Effector CD4-positive, alpha-beta T cell (primary cell): ENCODE results near the gene CEP55.
A peak's percentile ranks its signal among the peaks of the same experiment; 100 is the strongest.
"Not testable (repeated sequence)": the region's sequence is repeated elsewhere in the genome, so short reads cannot be mapped to it uniquely, and the experiment has no call there.

ENCODE experiments used
- DNase-seq: peaks from one replicate; pipeline ENCODE4 v3.0.0-alpha.2; 2020
- total RNA-seq: gene quantifications from one replicate; lab custom pipeline; 2026; lab: John Stamatoyannopoulos, UW

Gene CEP55
- 0.56 reads per million for total RNA-seq

DNA sequence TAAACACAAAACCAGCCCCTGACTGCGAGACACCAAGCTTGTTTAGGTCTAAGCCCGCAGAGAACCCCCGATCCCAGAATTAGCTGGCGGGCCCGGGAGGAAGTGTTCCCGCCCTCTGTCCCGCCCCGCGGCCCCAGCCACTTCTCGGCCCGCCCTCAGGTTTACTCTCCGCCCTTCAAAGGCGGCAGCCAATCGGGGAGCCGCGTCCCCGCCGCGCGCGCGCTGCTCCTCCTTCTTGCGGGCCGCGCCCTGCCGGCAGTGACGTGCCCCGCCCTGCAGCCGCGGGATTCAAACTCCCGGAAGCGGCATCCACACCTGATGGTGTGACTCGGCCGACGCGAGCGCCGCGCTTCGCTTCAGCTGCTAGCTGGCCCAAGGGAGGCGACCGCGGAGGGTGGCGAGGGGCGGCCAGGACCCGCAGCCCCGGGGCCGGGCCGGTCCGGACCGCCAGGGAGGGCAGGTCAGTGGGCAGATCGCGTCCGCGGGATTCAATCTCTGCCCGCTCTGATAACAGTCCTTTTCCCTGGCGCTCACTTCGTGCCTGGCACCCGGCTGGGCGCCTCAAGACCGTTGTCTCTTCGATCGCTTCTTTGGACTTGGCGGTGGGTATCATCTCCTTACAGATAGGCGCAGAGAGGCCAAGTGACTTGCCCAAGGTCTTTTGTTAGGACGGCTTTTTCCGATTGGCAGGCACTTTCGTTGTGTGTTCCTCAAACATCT, at the start of gene CEP55:
Gene CEP55, plus strand, starts transcription at position 291 of the 720 bp plus-strand sequence. CDS start 3,440 bp downstream, outside the sequence.
- peak; percentile 94 for DNase-seq

DNA sequence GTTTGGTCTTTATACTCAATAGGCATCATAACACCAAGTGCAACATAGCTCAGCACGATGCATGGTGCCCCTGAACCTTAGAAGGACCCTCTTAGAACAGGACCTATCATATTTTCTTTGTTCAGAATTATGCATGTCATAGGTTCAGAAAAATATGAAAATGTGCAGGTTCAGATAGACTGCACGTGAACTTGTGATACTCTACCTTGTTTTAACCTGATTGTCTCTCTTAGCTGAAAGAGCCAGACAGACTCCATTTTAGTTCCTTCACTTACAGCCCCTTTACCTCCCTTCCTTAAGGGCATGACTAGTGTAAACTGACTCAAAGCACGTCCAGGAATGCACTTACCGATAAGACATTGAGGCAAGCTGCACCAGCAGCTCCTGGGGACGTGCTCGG, 49.4 kb upstream of the CEP55 start:
- DNase-seq: no peak

DNA sequence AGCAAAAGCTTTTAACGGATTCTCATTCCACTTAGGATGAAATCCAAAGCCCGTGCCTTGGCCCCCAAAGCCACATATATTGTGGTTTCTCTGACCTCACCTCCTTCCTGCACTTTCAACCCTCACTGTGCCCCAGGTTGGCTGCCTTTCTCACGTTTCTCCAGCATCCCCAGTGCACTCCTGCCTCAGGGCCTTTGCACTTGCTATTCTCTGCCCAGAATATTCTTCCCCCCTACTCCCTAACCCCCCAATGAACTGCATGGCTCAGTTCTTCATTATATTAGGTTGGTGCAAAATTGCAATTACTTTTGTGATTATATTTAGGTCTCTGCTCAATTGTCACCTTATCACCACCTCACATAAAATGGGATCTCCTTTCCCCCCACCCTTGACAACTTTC, 48.4 kb upstream of the CEP55 start:
- no peak for DNase-seq

DNA sequence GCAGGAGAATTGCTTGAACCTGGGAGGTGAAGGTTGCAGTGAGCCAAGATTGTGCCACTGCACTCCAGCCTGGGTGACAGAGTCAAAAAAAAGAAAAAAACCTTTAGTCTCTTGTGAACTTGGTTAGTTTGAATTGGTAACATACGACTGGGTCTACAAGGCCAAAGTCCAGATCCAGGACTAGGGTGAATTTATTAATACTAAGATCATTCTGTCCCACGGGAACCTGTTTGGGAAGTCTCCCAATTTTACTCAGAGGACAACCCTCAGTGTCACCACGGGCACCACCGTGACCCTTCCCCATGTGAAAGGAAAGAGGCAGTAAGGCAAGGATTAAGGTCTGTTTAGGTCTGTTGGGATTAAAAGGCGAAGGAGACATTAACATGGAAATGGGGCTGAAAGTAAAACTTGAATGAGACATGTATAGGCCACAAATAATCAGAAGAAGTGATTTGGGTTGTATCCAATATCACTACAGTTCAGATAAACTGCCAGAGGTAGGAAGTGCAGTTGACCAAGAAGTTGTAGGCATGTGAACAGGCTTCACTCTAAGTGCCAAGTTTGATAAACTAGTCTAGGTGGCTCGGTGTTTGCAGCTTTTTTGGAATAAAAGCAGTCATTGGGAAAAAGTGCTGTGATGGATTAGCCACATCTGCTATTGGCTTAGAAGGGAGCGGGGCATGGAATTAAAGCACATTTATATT, 45.0 kb upstream of the CEP55 start:
- no peak for DNase-seq

DNA sequence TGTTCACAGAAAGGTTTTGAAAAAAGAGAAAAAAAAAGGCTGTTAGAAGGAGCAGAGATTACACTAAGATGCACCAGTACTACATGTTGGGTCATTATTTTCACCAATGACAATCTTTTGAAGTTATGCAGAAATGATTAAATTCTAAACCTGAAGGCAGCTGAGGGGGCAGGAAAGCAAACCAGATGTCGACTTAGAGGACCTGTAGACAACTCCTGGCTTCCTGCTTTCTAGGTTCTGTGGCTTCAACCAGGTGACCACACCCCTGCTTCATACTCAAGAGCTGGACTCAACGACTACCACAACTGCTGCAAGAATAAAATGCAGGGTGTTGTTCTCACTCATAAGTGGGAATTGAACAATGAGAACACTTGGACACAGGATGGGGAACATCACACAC, 44.3 kb upstream of the CEP55 start:
- DNase-seq: no peak

DNA sequence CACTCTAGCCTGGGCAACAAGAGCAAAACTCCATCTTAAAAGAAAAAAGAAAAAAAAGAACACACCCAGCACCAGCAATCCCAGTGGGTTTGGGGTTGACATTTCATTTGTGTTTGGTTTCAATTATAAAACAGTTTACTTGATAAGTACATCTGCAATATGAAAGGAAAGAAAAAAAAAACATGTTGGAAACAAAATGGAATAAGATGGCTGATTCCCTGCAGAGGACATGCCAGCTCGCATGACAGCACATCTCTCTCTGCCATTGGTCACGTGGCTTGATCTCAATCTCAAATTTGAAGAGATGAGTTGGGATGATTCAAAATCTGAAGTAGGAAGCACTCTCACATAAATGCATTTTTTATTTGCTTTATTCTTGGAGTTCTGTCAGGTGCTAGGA, 42.3 kb upstream of the CEP55 start:
- no peak for DNase-seq

DNA sequence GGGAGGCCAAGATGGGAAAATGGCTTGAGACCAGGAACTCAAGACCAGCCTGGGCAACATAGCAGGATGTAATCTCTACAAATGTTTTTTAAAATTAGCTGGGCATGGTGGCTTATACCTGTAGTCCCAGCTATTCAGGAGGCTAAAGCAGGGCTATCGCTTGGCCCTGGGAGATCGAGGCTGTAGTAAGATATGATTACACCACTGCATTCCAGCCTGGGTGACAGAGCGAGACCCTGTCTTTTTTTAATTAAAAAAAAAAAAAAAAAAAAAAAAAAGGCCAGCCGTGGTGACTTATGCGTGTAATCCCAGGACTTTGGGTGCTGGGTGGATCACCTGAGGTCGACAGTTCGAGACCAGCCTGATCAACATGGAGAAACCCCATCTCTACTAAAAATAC, 41.7 kb upstream of the CEP55 start:
- no peak for DNase-seq

DNA sequence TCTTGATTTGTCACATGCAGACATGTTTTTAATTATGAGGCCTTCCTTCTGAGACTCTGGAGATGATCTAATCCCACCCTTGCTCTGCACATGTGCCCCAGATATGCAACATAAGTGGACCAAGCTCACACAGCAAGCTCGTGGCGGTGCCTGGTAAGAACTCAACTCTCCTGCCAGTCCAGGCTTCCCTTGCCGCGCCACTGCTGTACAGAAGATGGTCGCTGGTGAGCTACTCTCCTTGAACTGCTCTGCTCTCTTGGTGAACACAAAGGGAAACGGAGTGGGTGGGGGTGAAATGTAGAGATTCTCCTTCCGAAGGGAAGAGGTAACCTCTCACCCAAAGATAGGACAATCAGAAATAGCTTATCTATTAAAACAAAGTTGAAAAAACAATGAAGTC, 39.9 kb upstream of the CEP55 start:
- DNase-seq: no peak

DNA sequence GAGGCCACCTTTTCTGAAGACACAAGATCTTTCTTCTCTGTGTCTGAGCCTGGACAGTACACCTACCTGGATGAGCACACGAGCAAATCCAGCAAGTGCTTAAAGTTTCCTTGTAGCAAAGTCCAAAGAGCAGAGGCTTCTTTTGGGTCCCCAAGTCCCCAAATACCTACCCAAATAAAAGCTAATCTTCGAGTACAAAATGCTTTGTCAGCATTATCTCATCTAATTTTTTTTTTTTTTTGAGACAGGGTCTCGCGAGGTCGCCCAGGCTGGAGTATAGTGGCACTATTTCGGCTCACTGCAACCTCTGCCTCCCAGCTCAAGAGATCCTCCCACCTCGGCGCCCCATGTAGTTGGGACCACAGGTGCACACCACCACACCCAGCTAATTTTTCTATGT, 38.9 kb upstream of the CEP55 start:
- no peak for DNase-seq

DNA sequence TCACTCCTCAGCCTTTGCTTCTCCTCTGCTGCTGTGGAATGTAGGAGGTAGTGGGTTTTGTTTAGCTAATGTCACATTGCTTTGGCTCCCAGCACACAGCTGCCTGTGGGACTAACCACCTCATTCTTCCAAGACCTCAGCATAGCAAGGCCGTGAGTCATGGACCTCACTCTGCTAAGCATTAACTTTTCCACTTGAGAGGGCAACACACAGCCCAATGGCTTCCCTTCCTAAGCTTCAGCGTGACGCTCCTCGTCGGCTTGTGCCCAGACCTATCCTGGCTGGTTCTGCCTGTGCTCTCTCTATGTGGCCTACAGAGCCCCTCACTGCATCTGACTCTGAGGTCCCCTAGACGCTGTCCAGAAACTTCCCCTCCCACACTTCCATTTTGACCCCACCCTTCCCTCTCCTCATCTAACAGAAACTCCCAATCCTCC, 37.6 kb upstream of the CEP55 start:
- DNase-seq: no peak

DNA sequence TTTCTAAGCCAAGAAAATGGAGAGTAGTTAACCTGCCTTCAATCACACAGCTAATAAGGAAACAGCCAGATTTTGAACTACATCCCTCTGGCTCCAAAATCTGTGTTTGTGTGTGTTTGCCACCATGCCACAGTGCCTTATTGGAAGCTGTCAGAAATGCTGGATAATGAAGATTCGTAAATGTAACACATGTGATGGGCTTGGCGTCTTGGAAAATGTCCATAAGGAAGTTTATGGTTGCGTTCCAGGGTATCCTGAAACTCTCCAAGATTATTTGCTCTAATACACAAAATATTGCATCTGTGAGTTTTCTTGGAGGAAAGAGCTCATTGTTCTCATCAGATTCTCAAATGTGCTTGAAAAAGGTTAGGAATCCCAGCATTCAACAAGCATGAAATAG, 36.9 kb upstream of the CEP55 start:
- DNase-seq: no peak

DNA sequence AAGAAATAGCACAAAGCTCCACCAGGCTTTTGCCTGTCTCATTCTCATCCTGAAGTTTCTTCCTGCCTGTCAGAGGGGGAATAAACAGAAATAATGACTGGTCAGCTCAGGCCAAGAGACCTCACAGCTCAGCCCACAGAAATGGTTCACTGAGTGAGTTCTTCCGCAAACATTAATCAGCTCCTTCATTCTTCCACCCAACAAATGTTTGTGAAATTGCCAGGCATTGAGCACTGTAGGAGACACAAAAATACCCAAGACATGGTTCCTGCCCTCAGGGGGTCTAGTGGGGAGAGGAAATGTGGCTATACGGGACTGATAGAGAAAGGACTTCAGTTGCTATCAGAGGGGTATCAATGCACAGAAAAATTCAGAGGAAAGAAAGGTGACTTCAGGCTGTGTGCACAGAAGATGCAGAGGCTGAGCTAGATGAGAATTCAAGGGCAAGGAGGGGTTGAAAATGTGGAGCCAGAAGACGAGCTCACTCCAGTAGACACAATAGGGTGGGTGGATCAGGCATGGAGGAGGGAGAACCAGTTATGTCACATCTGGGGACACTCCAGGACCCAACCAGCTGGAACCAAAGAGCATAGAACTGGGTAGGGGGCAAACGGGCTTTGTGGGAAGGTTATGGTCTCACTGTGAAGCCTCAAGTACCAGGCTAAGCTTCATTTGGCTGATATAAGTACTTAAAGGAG, 35.2 kb upstream of the CEP55 start:
- no peak for DNase-seq

DNA sequence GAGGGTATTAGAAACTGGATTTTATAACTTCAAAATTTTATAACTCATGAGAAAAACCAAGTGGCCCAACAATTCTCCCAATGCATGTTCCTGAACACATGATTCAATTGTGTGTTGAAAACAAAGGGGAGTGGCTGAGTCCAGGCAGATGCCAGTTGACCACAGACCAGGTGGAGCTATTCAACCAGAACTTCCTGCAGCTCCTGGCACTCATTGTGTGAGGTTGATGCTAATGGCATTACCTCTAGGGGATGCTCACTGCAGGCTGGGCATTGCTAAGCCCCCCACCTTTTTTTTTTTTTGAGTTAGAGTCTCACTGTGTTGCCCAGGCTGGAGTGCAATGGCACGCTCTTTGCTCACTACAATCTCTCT, 34.6 kb upstream of the CEP55 start:
- no peak for DNase-seq

DNA sequence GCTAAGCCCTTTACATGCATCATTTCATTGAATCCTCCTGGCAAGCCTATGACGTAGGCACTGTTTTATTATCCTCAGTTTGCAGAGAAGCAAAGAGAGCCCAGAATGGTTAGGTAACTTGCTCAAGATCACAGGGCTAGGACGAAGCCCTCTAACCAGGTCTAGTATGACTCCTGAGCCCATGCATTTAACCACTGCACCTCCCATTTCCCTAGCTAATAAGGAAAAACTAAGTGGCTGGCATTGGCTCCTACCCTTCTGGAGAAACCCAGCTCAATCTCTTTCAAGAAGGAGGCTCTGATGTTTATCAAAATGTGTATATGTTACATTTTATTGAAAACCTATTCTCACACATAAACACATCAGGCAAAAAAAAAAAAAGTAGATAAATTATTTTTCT, 34.0 kb upstream of the CEP55 start:
- no peak for DNase-seq

DNA sequence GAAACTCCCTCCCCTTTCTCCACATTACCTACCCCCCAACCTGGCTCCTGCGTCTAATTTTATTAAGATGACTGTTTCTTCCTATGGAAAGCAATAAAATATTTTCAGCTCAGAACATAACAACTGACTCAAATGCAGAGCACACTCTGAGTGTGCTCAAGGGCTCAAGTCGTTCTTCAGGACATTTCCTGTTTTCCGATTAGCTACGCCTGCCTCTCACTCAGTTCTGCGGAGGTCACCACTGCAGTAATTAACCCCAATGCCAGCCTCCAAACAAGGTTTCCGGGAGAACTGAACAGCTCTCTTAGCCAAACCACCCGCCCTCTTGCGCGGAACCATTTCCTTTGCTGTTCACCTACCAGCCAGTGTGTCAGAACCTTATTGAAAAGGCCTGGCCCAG, 33.5 kb upstream of the CEP55 start:
- no peak for DNase-seq

DNA sequence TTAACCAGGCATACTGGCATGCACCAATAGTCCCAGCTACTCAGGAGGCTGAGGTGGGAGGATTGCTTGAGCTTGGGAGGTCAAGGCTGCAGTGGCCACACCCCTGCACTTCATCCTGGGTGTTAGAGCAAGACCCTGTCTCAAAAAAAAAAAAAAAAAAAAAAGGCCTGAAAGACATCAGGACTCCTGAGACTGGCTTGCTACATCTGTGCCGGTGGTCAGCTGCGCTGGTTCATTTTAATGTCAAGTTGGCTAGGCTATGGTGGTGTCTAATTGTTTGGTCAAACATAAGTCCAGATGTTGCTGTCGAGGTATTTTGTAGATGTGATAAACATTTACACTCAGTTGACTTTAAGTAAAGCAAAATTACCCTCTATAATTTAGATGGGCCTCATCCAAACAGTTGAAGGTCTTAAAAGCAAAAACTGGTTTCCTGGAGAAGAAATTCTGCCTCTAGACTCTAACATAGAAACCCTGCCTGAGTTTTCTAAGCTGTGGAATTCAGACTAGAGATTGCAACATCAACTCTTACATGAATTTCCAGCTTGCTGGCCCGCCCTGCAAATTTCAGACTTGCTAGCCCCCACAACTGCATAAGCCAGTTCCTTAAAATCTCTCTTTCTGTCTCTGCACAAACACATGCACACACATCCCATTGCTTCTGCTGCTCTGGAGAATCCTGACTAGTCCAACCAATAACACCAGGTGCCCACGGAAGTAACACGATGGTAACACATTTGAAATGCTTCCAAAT, 32.5 kb upstream of the CEP55 start:
- DNase-seq: no peak

DNA sequence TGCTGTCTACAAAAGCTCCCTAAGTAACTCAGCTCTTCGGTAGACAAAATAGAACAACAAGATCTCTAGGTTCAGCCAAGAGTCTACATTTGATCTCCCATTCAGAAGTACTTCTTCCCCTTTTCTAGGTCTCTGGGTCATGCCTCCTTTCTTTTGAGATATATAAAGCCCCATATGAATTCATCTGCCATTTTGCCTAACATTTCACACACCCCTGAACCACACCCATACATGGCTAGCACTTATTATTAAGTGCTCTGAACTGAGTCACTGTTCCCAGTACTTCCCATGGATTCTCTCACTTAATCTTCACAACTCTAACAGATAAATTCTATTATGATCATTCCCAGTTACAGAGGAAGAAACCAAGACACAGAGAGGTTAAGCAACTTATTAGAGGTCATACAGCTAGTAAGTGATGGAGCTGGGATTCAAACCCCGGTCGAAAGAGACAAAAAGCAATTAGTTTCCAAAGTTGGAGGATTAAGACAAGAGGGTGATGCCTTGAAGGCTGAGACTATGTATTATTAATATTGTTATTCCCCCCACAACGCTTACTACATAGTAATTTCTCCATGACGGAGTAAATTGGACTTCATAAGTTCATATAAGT, 31.5 kb upstream of the CEP55 start:
- DNase-seq: no peak

DNA sequence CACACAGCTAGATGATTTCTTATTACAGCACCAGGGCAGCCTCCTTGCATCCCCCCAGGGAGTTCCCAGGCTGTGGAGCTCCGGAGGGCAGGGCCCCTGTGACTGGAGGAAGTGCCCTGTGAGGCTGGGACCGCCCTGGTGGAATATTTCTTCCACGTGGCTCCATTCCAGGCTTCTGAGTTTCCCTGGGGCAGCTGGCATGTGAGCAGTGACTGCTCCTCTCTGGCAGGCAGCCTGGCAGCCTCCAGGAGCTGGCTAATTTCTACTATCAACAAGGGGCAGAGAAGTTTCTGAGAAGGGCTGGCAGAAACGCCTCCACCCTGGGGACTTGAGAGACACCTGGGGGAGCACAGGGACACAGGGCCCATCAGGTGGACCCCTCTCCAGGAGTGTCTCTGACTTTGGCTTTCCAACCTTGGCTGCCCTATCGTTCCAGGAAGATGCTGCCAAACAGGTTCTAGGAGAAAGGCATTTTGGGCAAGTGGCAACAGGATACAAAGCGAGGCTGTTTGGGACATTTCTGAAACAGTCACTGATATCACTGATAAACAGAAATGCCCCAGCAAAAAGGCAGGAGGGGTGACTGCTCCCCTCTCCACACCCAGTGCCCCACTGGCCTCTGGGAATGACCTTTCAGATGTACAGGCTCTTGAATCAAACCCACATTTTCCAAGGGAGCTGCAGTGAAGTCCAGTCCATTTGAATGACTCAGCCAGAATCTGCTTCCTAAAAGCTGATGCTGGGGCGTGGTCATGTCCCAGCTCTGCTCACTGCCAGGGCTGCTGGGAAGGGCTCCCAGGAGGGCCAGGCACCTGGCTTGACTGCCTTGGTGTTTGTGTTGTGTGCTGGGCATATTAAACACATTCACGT, 30.4 kb upstream of the CEP55 start:
- DNase-seq: no peak

DNA sequence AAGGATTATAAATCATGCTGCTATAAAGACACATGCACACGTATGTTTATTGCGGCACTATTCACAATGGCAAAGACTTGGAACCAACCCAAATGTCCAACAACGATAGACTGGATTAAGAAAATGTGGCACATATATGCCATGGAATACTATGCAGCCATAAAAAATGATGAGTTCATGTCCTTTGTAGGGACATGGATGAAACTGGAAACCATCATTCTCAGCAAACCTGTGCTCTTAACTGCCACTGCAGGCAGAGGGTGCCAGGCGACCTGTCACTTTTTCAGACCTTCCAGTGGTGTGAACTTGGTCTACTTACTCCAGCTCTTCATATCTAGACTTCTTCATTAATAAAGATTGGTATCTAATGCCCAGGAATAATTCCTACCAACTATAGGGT, 28.8 kb upstream of the CEP55 start:
- DNase-seq: not testable (repeated sequence)

DNA sequence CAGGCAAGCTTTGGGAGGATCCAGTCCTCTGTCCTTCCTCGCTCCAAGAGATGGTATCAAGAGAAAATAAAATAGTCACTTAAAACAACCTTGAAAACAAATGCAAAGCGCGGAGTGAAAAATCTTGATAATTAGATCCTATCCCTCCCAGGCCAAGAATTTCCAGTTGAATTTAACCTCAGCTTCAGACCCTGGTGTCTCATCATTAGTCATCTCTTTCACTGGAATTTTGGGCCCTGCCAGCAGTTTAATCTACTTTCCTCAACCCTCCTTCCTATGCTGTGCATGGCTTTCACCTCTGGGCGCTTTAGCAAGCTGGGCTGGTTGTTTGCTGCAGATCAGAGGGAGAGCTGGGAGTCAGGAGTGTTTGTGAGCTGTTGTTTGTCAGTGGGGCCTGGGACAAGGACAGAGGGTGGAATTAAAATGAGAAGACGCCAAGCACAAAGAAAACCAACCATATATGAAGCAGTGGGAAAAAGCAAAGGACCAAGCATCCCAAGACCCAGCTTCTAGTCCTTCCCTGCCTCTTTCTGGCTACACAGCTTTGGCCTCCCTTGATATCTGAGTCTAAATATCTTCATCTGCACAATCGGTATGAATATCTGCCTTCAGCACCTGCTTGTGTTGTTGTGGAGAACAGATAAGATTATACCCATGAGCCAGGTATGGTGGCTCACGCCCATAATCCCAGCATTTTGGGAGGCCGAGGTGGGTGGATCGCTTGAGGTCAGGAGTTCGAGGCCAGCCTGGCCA, 27.8 kb upstream of the CEP55 start:
- DNase-seq: no peak

DNA sequence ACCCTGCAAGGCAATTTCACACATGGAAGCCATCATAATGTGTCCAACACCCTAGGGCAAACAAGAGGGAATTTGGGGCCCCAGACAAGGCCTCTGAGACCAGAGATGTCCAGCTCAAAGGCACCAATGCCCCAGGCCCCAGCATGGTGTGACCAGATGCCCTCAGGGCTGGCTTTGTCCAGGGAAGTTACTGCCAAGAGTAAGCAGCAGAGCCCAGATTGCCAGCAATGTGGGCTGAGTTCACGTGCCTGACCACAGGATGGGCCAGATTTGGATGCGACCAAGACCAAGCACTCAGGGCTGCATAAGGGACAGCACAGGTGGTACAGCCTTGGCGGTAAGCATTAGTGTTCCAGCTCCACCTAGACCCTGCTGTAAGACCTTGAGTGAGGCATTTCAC, 27.0 kb upstream of the CEP55 start:
- DNase-seq: no peak
